ENCODE results near the gene L3MBTL4. TPM values are rescaled to one million over a fixed set of nuclear protein-coding genes. Genes with fewer than 3 reads are reported as not detected.
"Not testable (repeated sequence)": the region's sequence is repeated elsewhere in the genome, so short reads cannot be mapped to it uniquely, and the experiment has no call there.

The L3MBTL4 gene
- total and polyA plus RNA-seq, 11 donors: 0.27 to 3.3 (median 1.2) TPM

- Histone ChIP-seq H3K36me3 (no peaks in the 10 kb centered on the region), H3K9me3 (no peaks in the 10 kb centered on the region), H3K4me3 (no peak overlapping the region), H3K4me1 (peaks cover 0 to 22% (median 3%) of the 10 kb centered on the region in 12 donors), H3K27ac (no peak overlapping the region), H3K27me3 (peaks cover 0 to 13% (median 4%) of the 10 kb centered on the region in 9 donors)
- intact Hi-C loops (cut with DNase I): loop anchor here in 1 of 10 donors (5.0 to 10.0 kb wide), 2 partner anchors 107 to 519 kb away; no protein-coding TSS in a partner anchor
- TF ChIP-seq POLR2A (IDR thresholded peaks at IDR 0.05) (no peak), CTCF (IDR thresholded peaks at IDR 0.05) (no peak)
- WGBS, 4 donors: 65 to 83% (median 80%) methylated on average over 5 of the region's 5 CpGs
- DNase-seq (no peak), ATAC-seq (no peak)
Measured at GRCh38 chr18:6411382-6411781, 3.3 kb downstream of the L3MBTL4 start.

- Histone ChIP-seq H3K4me1 (peaks cover 0 to 27% (median 3%) of the 10 kb centered on the region in 12 donors), H3K27ac (no peak overlapping the region), H3K36me3 (no peaks in the 10 kb centered on the region), H3K9me3 (no peaks in the 10 kb centered on the region), H3K27me3 (peaks cover 0 to 13% (median 4%) of the 10 kb centered on the region in 9 donors), H3K4me3 (no peak overlapping the region)
- ATAC-seq: no peak
- DNase-seq: no peak
- 92 to 96% (median 94%) methylated on average over 7 of the region's 7 CpGs for WGBS, 4 donors
- no peak for TF ChIP-seq CTCF (IDR thresholded peaks at IDR 0.05)
- no peak for TF ChIP-seq POLR2A (IDR thresholded peaks at IDR 0.05)
- intact Hi-C loops (cut with DNase I): loop anchor here in 1 of 10 donors (5.0 to 10.0 kb wide), 2 partner anchors 105 to 518 kb away; no protein-coding TSS in a partner anchor
Measured at GRCh38 chr18:6409933-6410332, 4.8 kb downstream of the L3MBTL4 start.

GRCh38 chr18:6408543-6408942, 6.2 kb downstream of the L3MBTL4 start:
- WGBS, 4 donors: 94 to 96% (median 94%) methylated on average over 8 of the region's 8 CpGs
- H3K27ac ChIP-seq; H3K4me3 ChIP-seq; ATAC-seq; H3K9me3 ChIP-seq; intact Hi-C loops (cut with DNase I); DNase-seq; H3K27me3 ChIP-seq; H3K36me3 ChIP-seq: not testable (repeated sequence)
- H3K4me1 ChIP-seq: peaks cover 0 to 23% (median 1%) of the 10 kb centered on the region in 12 donors

GRCh38 chr18:6406910-6407470, 7.7 kb downstream of the L3MBTL4 start:
- Histone ChIP-seq H3K27me3 (peaks cover 0 to 3% (median 0%) of the 10 kb centered on the region in 9 donors), H3K9me3 (no peaks in the 10 kb centered on the region), H3K4me1 (peaks cover 0 to 12% (median 0%) of the 10 kb centered on the region in 12 donors), H3K27ac (no peak overlapping the region), H3K36me3 (no peaks in the 10 kb centered on the region), H3K4me3 (no peak overlapping the region)
- no peak for ATAC-seq
- WGBS, 4 donors: 78 to 86% (median 83%) methylated on average over 8 of the region's 8 CpGs
- no peak for TF ChIP-seq CTCF (IDR thresholded peaks at IDR 0.05)
- TF ChIP-seq POLR2A (IDR thresholded peaks at IDR 0.05): no peak
- DNase-seq: no peak
- intact Hi-C loops (cut with DNase I): no loop called here

Data from heart left ventricle (tissue), 16 donors.